ENCODE data around the gene LCMT2.

The LCMT2 gene

DNA sequence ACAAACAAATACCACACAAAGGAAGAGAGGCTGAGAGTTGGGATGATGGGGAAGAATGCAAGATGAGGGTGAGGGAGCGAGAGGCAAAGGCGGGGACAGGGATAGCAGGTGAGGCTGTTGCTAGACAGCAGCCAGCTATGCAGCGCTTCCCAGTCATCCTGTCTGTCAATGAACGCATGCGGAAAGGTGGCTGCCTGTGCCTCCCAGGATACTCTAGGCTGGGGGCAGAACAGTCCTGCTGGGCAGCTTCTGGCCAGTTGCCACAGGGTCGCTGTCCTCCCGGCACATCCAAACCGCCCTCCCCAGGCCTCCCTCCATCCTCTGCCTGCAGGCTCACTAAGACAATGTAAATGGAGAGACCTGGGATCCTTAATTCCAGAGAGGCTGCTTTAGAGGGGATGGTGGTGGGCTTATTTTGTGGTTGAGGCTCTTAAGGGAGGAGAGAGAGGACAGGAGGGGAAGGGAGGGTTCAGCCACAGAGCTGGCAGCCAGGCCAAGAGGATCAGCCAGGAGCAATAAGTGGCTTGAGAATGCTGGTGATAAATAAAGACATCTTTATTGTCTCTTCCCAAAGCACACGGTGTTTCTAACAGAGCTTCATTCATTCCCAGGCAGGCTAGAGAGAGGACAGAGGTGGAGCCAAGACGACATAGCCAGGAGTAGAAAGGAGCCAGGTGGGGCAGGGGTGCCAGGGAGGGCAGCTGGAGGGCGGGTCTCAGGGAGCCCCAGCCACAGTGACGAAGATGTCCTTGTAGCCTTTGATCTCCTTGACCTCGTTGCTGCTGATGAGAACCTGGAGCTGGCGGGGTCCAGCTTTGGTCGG is 54.4 kb downstream of the LCMT2 start:
- DNase-seq = no peak

- no peak for DNase-seq
Measured at GRCh38 chr15:43274136-43274535, 56.2 kb downstream of the LCMT2 start.

Data from left hindlimb (tissue), 1 donor.